EH (cell line): ENCODE results near the gene ARHGAP10.
A peak's percentile ranks its signal among the peaks of the same experiment; 100 is the strongest.
"Not testable (repeated sequence)": the region's sequence is repeated elsewhere in the genome, so short reads cannot be mapped to it uniquely, and the experiment has no call there.

Experiments
- DNase-seq: peaks from one replicate; pipeline ENCODE4 v3.0.0-alpha.2; 2015; ENCODE audit warnings: low read depth

Gene ARHGAP10

GRCh38 chr4:147793569-147794313 is 61.9 kb downstream of the ARHGAP10 start:
- no peak for DNase-seq

DNA sequence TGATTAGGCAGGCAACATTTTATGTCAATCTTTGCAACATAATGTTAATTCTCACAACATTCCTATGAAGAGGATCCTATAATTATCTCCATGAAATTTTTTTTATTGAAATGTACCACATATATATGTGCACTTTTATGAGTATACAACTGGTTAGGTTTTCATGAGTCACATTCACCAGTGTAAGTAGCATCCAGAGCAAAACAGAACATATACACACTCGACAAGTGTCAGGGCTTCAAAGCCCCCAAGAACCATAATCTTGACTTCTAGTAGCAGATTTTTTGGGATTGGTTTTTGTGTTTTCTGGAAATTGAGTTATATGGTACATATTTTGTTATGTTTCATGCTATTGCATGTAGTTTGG is 62.4 kb downstream of the ARHGAP10 start:
- DNase-seq = no peak

DNA sequence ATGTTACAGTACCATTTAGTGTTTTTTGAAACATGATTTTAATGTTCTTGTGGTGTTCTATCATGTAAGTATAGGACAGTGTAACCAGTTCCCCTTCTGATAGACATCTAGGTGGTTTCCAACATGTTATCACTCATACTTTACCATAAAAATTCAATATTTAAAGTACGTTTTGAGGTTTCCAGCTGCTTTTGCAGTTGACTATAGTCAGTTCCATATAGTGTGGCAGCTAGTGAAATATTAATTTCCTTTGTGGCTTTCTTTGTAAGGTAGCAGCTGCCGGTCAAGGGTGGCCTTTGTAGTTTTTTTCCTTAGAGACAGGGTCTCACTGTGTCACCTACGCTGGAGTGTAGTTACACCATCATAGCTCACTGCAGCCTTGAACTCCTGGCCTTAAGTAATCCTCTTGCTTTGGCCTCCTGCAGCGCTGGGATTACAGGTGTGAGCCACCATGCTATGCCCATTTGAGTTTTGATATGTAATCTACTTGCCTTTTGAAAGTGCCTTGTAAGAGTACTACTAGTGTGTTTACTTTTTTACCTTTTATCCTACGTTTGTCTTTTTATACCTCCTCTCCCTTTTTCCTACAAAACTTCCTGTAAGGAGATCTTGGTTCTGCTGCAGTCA is 63.0 kb downstream of the ARHGAP10 start:
- no peak for DNase-seq

- DNase-seq = not testable (repeated sequence)
These were observed 67.2 kb downstream of the ARHGAP10 start for GRCh38 chr4:147799057-147799456.

DNA sequence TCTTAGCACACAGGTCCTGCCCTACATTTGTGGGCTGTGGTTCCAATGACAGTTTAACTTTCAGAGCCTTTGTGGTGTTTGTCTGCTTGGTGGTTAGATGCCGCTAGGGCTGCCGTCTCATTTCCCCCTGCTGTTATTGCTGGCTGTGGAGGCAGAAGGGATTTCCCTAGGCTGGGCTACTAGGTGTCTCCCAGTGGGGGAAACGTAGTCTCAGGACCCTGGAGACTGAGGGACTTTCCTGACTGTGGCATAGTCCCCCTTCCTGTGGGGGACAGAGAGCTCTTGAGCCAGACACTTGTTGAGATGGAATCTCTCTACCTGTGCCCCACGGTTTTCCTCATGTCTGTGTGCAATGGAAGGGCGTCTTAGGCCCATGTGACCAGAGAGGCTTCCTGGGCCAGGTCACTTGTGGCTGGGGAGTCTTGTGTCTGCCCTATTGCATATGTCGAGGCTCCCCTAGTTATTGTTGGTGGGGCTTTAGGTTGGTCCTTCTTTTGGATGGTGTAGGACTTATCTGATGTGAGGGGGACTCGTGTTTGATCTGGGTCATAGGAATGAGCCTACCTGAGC is 68.2 kb downstream of the ARHGAP10 start:
- no peak for DNase-seq

GRCh38 chr4:147801820-147802219 is 69.9 kb downstream of the ARHGAP10 start:
- no peak for DNase-seq

GRCh38 chr4:147802346-147802745 is 70.5 kb downstream of the ARHGAP10 start:
- no peak for DNase-seq

- DNase-seq = no peak
These were observed 74.1 kb downstream of the ARHGAP10 start for GRCh38 chr4:147805946-147806345.

- DNase-seq = no peak
These were observed 76.6 kb downstream of the ARHGAP10 start for GRCh38 chr4:147808447-147808846.

- no peak for DNase-seq
These were observed 77.3 kb downstream of the ARHGAP10 start for GRCh38 chr4:147809211-147809610.

GRCh38 chr4:147811878-147812277 is 80.0 kb downstream of the ARHGAP10 start:
- no peak for DNase-seq

DNA sequence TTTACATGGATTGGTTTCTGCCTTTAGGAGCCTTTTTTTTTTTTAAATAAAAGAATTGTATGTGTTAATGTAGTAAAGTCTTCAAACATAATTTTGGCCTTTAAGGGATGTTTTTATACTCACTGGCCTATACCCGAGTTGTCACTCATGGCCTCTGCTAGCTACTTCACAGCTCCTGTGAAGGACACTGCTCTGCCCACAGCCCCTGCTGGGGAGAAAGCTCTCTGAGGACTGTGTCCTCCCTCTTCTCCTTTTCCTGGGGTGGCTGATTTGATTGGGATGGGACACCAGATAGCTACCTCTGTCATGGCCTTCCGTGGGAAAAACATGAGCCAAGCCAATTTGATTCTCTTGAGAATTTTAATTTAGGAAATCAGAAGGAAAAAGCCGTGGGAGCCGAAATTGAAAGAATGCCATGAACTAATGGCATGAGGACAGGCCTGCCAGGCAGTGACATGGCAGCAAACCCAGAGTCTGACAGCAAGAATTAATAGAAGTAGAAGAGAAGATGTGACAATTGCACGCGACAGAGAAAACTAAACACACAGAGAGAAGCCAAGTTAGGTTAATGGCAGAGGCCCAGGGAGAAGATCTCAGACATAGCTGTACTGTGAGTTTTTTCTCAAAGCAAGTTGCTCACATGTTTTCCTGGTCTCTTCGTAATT is 81.4 kb downstream of the ARHGAP10 start:
- DNase-seq = peak; percentile 67

GRCh38 chr4:147813973-147814372 is 82.1 kb downstream of the ARHGAP10 start:
- DNase-seq = no peak

GRCh38 chr4:147814376-147814775 is 82.5 kb downstream of the ARHGAP10 start:
- no peak for DNase-seq

DNA sequence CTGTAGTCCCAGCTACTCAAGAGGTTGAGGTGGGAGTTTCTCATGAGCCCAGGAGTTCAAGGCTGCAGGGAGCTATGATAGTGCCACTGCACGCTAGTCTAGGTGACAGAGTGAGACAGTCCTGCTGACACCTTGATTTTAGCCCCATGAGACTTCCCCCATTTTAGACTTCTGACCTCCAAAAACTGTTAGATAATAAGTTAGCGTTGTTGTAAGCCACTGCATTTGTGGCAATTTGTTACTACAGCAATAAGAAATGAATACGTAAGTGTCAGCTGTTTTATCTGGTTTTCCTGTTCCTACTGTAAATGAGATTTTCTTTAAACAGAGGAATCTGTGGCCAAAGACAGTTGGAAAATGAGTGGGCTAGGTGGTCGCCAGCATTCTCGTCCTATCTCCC is 83.9 kb downstream of the ARHGAP10 start:
- DNase-seq = no peak

- no peak for DNase-seq
These were observed 84.7 kb downstream of the ARHGAP10 start for GRCh38 chr4:147816382-147817254.

GRCh38 chr4:147820975-147821374 is 89.1 kb downstream of the ARHGAP10 start:
- DNase-seq = no peak

GRCh38 chr4:147821555-147821954 is 89.7 kb downstream of the ARHGAP10 start:
- DNase-seq = peak; percentile 43

GRCh38 chr4:147822128-147822527 is 90.2 kb downstream of the ARHGAP10 start:
- DNase-seq = peak; percentile 32

DNA sequence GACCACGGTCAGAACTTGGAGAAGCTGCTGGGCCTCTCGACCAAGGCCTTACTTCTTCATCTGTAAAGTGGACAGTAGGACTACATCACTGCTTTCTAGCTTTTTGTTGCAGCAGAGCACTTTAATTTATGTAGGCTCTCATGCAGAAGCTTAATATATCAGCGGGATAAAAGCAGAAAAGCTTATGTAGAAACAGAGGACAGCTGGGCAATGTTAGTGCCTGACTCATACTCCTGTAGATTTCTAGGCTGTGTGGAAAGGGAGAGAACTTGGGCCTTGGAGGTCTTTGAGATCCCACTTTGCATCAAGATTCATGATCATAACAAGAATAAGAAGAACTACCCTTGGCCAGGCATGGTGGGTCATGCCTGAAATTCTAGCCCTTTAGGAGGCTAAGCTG is 91.2 kb downstream of the ARHGAP10 start:
- no peak for DNase-seq

GRCh38 chr4:147824316-147824715 is 92.4 kb downstream of the ARHGAP10 start:
- DNase-seq = no peak

GRCh38 chr4:147824884-147825283 is 93.0 kb downstream of the ARHGAP10 start:
- no peak for DNase-seq
